NCI-H748 (cell line): Measurements from ENCODE around the gene CEP85L.

Experiments used
- DNase-seq: peaks from one replicate; lab custom pipeline; 2025; ENCODE audit not compliant: unreplicated experiment; lab: John Stamatoyannopoulos, UW

The CEP85L gene

DNA sequence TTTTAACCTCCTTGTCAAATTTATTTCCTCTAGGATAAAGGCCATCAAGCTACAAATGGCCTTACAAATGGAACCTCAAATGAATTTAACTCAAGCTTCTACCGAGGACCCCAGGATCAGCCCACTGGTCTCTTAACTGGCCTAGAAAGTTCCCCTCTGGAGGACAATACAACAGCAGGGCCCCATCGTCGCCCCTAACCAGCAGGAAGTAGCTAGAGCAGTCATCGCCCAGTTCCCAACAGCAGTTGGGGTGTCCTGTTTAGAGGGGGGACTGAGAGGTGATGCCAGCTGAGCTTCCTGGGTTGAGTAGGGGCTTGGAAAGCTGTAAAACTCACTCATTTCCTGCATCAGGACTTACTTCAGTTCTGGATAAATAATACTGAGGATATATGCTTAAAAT lies 25.6 kb downstream of the CEP85L start:
- no peak for DNase-seq

DNA sequence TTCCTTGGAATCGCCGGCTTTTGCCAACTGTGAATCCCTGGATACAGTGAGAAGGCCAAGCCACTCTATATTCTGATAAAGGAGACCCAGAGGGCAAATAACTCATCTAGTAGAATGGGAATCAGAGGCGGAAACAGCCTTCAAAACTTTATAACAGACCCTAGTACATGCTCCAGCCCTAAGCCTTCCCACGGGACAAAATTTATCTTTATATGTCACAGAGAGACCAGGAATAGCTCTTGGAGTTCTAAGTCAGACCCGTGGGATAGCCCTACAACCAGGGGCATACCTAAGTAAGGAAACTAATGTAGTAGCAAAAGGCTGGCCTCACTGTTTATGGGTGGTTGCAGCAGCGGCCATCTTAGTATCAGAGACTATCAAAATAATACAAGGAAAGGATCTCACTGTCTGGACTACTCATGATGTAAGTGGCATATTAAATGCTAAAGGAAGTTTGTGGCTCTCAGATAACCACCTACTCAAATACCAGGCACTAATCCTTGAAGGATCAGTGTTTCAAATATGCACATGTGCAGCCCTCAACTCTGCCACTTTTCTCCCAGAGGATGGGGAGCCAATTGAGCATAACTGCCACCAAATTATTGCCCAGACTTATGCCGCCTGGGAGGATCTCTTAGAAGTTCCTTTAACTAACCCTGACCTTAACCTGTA lies 29.5 kb downstream of the CEP85L start:
- DNase-seq = no peak

DNA sequence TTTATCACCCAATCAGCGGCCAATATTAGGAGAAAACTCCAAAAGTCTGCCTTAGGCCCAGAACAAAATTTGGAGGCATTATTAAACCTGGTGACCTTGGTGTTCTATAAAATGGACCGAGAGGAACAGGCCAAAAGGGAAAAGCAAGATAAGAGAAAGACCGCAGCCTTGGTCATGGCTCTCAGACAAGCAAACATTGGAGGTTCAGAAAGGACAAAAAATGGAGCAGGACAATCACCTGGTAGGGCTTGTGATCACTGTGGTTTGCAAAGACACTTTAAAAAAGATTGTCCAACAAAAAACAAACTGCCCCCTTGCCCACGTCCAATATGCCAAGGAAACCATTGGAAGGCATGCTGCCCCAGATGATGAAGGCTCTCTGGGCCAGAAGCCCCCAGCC lies 31.2 kb downstream of the CEP85L start:
- DNase-seq = no peak

DNA sequence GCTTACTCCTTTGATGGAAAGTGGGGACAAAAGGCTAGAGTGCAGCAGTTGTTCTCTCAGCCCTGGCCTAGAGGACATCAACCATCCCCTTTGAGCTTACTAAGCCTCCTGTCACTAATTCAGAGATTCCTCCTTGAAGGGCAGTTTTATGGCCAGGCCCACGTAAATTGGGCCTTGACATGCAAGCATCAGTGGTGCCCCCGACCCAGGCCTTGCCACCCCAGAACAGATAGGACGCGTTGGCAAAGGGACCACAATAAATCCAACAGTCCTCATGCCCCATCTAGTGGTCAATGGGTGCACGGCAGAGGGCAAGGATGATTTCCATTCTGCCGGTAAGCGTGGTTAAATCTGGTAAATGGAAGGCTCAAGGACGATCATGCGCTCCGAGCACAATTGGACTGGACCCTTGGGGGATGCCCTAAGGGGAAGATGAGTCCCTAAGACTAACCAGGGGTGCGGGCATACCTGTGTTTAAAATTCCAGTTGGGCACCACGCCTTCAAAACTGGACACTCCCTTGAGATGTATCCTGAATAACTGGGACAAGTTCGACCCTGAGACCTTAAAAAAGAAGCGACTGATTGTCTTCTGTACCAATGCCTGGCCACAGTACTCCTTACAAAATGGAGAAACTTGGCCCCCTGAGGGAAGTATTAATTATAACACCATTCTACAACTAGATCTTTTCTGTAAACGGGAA lies 32.6 kb downstream of the CEP85L start:
- DNase-seq = peak; percentile 52

DNA sequence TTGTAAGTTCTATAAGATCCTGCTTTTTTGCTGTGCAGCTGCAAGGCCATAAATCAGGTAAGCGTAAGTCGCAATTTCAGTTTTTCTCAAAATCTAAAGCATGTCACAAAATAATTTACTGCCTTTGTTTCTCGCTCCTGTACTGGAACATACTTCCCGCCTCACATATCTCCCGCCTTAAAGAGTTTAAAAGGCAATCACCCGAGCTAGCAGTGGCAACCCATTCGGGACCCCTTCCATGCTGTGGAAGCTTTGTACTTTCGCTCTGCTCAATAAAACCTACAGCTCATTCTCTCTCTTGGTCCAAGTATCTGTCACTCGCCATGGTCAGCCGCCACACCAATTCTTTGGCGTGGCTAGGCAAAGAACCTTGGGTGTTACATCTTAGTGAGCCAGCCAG lies 34.0 kb downstream of the CEP85L start:
- no peak for DNase-seq

DNA sequence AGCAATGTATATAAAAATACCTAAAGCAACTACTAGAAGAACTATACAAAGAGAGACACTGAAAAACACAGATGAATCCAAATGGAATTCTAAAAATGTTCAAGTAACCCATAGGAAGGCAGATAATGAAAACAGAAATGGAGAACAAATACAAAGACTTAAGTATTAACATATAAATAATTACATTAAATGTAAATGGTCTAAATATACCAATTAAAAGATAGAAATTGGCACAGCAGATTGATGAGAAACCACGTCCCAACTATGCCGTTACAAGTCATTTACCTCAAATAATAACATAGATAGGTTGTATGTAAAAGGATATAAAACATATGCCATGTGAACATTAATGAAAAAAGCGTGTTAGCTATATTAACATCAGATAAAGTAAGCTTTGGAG lies 40.1 kb downstream of the CEP85L start:
- DNase-seq = no peak

DNA sequence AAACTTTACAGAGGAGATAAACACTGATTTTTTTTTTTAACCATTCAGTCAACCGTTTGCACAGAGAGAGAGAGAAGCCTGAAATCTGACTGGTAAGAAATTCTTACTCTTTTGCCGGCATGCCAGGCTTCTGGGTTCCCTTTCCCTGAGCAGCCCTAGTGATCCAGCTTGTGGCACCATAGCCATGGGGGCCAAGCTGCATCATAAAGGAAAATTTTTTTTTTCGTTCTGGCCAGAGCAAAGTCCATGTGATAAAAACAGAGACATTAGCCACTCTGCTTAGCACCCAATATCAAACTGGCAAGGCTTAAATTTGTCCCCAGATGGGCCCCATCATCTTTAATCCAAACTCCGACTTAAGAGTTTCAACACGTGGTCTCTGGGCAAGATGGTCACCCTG lies 44.5 kb downstream of the CEP85L start:
- no peak for DNase-seq

DNA sequence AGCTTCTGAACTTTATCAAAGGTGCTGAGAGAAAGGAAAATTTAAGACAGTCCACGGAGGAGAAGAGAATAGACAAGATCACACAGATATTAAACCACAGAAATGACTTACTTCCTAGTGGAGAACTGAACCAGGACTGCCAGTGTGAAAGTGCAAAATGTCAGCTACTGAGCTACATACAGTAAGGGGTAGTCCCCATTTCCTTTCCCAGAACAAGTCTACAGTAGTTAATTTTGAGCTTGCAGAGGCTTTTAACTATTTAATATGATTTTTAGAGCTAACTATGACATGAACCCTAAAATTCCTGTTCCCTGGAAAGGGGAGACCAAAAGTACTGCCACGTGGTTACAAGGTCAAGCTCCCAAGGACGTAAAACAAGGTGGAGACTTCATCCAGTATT lies 45.1 kb downstream of the CEP85L start:
- no peak for DNase-seq

DNA sequence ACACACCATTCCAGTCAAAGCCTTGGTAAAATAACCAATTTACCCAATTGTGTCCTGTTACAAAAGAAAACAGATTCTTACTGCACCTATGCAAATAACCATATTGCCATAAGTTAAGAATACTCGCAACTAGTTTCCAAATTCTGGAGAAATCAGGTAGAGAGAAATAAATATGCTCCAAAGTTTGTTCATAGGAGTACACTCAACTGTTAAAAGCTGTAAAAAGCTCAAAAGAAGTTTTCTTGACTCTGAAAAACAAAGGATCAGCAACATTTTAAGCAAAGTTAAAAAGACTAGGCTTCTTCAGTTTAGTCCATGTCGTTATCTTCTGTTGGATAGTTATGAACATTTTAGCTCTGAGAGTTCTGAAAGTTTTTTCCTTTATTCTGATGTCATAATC lies 48.0 kb downstream of the CEP85L start:
- DNase-seq = no peak

DNA sequence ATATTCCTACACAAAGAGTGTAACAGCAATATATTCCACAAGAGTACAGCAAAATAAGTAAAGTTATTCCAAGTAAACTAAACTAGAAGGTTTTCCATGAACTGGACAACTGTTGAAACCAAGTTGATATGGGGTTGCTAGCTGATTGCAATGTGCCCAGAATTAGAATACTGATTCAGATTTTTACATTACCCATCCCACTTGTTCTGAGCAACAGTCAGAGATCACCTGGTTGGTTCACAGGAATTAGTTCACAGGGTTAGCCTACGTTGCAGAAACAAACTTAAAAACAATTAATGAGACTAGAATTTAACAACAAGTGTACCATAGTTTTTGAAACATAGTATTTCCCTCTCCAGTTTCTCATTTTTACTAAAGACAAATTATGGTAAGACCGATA lies 49.1 kb downstream of the CEP85L start:
- no peak for DNase-seq

DNA sequence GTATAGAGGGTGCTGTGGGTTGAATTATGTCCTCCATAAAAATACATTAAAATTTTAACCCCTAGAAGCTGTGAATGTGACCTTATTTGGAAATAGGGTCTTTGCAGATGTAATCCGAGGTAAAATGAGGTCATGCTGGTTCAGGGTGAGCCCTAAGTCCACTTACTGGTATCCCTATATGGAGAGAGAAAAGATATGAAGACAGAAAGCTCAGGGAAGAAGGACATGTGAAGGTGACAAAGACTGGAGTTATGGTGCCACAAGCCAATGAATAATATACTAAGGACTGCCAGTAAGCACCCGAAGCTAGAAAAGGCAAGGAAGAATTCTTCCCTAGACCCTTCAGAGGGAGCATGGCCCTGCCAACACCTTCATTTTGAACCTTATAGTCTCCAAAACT lies 53.1 kb downstream of the CEP85L start:
- DNase-seq = no peak

DNA sequence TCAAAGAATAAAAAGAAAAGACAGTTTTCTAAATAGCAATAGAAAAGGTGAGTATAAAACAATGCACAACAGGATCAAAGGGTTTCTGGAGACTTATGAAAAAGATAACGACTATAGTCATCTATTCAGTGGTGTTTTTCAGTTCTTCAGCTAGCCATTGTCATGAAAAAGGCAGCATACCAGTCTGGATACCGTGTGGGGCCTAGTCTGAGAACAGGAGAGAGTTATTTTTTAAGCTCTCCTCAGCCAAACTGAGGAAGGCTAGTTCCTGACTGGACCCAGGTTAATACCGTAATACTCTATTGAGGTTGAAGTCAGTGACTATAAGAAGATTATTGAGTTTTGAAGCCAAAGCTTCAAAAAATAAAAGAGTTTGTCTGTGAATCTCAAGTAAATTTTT lies 53.8 kb downstream of the CEP85L start:
- no peak for DNase-seq

DNA sequence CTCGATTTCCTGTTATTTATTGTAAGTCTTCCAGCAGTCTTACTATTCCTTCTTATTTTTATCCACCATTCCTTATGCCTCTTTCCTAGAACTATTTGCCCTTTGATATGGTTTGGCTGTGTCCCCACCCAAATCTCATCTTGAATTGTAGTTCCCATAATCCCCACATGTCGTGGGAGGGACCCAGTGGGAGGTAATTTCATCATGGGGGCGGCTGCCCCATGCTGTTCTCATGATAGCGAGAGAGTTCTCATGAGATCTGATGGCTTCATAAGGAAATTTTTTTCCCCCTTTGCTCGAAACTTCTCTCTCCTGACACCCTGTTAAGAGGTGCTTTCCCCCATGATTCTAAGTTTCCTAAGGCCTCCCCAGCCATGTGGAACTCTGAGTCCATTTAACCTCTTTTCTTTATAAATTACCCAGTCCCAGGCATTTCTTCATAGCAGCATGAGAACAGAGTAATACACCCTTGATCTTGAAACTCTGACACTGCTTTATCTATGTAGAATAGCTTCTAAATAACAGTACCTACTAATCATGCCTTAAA lies 54.5 kb downstream of the CEP85L start:
- no peak for DNase-seq

DNA sequence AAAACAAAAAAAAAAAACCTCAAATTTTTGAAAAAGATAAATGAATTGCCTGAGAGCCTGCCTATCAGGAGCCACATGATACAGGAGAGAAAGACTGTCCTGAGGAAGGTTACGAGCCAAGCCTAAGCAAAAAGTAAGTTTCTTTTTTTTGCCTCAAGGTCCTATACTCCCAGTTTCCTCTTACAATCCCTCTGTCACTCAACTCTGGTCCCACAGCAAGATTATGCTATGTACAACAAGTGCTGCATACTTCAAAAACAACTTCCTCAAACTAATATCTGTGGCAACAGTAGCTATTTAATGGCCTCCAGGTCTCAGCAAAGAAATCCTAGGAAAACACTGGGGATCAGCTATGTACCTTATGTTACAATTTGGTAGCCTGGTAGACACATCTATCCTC lies 56.5 kb downstream of the CEP85L start:
- DNase-seq = no peak

DNA sequence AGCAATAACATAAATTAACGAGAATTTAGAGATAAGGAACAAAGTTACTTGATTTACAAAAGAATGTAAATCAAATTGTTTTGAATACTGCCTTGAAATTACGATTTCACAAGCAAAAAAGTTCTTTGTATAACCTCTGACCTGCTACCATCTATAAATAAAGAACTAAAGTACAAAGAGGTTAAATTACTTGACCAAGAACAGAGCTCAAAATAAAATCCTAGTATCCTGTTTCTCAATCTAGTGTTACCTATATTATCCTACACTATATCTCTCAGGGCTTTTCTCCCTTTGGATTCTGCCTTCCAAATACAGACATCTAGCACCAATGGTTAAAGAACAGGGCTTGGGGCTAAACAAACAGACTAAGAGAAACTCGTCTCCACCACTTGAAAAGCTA lies 59.5 kb downstream of the CEP85L start:
- no peak for DNase-seq

DNA sequence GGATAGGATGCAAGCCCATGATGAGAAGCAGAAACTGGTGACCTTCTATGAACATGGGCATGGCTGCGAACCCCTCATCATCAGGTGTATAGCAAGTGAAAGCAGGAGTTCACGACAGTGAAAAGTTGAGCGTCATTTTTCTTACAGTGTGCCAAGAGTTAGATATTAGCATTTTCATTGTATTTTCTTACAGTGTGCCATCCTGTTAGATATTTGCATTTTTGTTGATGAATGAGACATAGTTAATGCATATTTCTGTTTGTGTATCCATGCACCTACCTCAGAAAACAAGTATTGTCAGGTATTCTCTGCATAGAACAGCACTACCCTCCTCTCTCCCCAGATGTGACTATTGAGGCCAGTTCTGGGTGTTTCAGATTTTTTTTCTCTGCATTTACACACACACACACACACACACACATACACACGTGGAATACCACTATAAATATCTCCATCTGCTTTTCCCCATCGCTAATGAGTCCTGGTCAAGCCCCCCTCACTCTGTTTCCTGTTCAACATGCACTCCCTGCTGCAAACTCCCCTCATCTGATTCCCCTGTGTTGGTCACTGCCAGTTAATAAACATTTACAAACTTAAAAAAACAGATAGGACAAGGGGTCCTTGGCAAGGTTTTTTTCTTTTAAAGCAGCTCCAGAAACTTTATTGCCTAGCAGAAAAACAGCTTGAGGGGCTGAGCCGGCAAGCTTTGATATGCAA lies 61.6 kb downstream of the CEP85L start:
- DNase-seq = no peak

DNA sequence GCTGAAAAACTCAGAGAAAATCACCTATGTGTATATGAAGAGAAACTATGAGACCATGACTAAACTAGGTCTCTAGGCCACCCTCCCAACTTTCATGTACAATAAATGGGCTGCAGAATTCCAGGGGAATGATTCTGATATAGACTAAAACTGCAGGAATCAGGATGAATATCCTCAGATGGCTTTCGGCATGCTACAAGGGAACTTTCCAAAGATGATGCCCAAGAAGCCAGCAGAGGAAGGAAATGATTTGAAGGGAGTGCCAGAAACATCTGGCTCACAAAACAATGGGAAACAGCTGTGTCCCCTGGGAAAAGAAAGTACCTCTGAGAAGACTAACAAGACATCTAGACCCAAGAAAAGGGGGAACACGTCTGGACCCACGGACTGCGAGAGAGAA lies 62.2 kb downstream of the CEP85L start:
- no peak for DNase-seq

DNA sequence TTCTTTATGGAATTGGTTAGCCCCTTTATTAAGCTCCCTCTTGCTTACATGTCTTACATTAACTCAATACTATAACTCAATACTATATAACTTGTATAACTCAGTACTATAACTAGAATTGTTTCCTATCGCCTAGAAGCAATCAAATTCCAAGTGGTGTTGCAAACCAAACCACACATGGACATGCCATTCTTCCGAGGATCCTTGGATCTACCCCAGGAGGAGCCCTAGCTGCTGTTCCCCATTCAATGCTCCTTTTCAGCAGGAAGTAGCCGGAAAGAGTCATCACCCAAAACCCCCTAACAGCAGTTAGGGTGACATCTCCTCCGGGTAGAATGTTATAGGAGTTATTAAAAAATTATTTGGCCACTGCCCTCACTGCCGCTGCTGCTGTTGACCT lies 62.8 kb downstream of the CEP85L start:
- no peak for DNase-seq

DNA sequence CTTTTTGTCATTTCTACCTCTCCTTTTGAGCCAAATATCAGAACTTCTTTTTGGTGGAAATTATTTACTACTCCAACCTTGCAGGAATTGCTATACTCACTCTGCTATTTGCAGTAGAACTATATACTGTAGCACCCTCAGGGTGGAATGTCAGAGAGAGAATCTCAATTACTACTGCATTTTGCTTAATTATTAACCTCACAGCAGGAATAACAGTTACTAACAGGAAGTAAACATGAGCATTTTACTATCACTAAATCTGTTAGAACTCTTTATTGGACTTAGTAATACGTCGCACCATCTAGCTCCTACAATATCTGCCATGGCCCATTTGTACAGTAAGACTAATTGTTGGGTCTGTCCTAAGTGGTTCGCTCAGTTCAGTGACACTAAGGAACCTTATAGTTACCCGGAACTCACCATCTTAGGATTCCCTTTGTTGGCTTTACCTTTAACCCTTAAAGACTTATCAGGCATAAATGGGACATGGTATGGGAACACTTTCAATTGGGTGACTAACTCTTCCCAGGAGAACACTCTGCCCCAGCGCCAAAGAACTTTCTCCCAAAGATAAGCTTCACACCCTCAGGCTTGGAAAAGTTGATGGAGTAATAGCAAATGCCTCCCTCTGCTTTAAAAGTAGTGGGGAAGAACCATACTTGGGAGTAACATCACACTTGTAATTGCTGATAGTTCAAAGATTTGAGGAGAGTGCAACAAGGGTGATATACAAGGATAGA lies 64.5 kb downstream of the CEP85L start:
- DNase-seq = no peak

DNA sequence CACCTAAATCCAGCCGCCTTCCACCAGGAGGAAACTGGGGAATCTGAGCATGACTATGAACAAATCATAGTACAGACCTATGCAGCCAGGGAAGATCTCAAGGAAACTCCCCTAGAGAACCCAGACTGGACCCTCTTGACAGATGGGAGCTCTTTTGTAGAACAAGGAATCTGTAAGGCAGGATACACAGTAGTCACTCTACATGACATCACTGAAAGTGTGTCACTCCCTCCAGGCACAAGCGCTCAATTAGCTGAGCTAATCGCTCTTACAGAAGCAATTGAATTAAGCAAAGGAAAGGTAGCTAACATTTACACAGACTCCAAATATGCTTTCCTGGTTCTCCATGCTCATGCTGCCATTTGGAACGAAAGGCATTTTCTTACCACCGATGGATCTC lies 66.5 kb downstream of the CEP85L start:
- DNase-seq = no peak

DNA sequence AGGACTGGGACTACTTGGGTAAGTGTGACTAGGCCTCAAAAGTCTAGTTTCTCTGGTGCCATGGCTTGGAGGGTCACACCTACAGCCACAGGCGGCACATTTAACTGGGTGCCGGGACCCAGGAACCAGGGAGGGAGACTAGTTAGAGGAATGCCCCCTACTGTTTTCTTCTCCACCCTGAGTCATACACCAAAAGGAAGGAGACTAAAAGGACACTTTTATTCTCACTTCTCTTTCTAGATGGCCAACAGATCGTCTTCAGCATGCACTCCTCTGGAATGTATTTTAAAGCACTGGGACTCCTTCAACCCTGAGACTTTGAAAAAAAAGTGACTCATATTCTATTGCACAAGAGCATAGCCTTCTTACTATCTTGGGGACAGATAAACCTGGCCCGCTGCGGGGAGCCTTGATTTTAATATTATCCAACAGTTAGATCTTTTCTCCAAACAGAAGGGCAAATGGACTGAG lies 69.9 kb downstream of the CEP85L start:
- DNase-seq = no peak
